Mucosa of descending colon (tissue), 3 donors: ENCODE data around the gene RIPPLY3. TPM values are rescaled to one million over a fixed set of nuclear protein-coding genes. Genes with fewer than 3 reads are reported as not detected.

ENCODE experiments used
- ATAC-seq: fragments of 200-7000 bp; cut with Tn5 transposase; one replicate; pipeline ENCODE4 v1.9.1; 2020; ENCODE audit warnings: mild to moderate bottlenecking, moderate library complexity
- DNase-seq, 3 donors: peaks; one replicate each; pipeline ENCODE4 v3.0.0-alpha.2; 2020
- H3K36me3 ChIP-seq: fragments of 200-600 bp; one replicate; pipeline ENCODE4 v1.8.0; 2021; ENCODE audit warnings: low read depth, mild to moderate bottlenecking
- H3K4me1 ChIP-seq: fragments of 200-600 bp; one replicate; pipeline ENCODE4 v1.8.0; 2021; ENCODE audit warnings: low read depth, mild to moderate bottlenecking
- H3K4me3 ChIP-seq: fragments of 200-600 bp; one replicate; pipeline ENCODE4 v1.8.0; 2021; ENCODE audit warnings: mild to moderate bottlenecking
- H3K9me3 ChIP-seq: fragments of 200-600 bp; one replicate; pipeline ENCODE4 v1.8.0; 2021; ENCODE audit warnings: mild to moderate bottlenecking
- intact Hi-C, 2 donors: fragments of 100-400 bp; cut with DNase I in 1 of 2; cut with micrococcal nuclease in 1 of 2; formaldehyde crosslinking; loops; one replicate each; pipeline versions ENCODE4 v1.11.0 to v1.11.1; 2022; cut with DNase I, micrococcal nuclease
- total RNA-seq, 3 donors: library from RNA; stranded (reverse); fragmentation: NEBNext Ultra II Directional in 2 of 3; extraction: Animal tissue kit (Norgen Biotek cat#: 25700) in 2 of 3; gene quantifications; one replicate each; pipeline versions ENCODE4 v1.2.1 to v1.2.4, GENCODE V29; 2021 to 2023
- TF ChIP-seq, protein P1 (sequence below): fragments of 200-600 bp; IDR thresholded peaks from one replicate; pipeline ENCODE4 v1.8.0; 2022; ENCODE audit warnings: antibody characterized with exemption, mild to moderate bottlenecking
- donor health status: DM: no; HTN: no; CAD: no; lungs with moderate emphysema.
- donor health status: DM: no; HTN: no; CAD: no.
- donor health status: DM: no; HTN: yes; CAD: no.

Gene RIPPLY3
- total RNA-seq, 3 donors from 2014 or later, result not detected

DNA sequence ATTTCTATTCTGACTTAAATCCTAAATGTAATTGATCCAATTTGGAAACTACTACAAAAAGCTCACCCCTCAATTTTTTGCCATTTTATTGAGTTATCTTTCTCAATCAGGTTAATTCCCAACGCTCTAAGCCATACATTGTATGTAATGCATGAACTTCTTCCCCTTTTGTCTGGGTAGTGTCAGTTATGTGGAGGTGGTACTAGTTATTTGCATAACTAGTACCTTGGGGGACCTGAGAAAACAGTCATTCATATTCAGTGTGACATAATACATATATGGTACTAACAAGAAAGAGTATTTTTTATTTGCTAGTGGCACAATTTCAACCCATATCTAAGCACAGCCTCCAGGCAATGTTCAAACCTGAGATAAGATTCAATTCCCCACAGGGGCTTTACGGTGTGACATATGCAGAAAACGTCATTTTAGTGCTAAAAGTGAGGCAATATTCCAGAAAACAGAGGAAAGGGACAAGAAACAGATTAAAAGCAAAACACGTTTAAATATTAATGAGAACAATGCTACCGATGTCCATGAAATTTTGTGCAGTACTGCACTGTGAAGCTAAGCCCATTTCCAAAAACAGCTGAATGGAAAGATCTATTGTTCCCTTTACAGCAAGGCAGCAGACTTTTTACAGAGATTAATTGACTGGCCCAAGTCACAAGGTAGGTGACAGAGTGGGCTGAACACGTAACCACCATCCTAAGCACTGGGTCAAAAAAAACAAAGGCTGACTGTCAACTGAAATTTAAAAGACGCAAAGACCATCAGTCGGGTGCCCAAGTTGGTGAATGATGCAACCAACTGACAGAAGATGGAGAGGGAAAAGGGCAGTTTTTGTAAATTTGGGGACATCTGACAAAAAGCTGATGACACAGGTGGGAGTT is 41.4 kb upstream of the RIPPLY3 start:
- no peaks in the 10 kb centered on the region for H3K36me3 ChIP-seq
- DNase-seq, result no peak
- TF ChIP-seq, protein P1, sequence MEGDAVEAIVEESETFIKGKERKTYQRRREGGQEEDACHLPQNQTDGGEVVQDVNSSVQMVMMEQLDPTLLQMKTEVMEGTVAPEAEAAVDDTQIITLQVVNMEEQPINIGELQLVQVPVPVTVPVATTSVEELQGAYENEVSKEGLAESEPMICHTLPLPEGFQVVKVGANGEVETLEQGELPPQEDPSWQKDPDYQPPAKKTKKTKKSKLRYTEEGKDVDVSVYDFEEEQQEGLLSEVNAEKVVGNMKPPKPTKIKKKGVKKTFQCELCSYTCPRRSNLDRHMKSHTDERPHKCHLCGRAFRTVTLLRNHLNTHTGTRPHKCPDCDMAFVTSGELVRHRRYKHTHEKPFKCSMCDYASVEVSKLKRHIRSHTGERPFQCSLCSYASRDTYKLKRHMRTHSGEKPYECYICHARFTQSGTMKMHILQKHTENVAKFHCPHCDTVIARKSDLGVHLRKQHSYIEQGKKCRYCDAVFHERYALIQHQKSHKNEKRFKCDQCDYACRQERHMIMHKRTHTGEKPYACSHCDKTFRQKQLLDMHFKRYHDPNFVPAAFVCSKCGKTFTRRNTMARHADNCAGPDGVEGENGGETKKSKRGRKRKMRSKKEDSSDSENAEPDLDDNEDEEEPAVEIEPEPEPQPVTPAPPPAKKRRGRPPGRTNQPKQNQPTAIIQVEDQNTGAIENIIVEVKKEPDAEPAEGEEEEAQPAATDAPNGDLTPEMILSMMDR, result no peak
- no peak overlapping the region for H3K4me3 ChIP-seq
- H3K9me3 ChIP-seq, result no peaks in the 10 kb centered on the region
- no peak for ATAC-seq
- intact Hi-C loops, result no loop called here
- peaks cover 8% of the 10 kb centered on the region for H3K4me1 ChIP-seq

DNA sequence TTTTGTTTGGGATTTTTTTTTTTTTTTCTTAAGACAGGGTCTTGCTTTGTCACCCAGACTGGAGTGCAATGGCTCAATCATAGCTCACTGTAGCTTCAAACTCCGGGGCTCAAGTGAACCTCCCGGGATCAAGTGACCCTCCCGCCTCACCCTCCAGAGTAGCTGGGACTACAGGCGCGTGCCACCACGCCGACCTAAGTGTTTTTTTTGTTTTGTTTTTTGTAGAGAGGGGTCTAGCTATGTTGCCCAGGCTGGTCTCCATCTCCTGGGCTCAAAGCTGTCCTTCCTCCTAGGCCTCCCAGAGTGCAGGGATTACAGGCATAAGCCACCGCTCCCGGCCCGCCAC is 40.8 kb upstream of the RIPPLY3 start:
- ATAC-seq, result peak; percentile 47
- TF ChIP-seq, protein P1, result no peak

DNA sequence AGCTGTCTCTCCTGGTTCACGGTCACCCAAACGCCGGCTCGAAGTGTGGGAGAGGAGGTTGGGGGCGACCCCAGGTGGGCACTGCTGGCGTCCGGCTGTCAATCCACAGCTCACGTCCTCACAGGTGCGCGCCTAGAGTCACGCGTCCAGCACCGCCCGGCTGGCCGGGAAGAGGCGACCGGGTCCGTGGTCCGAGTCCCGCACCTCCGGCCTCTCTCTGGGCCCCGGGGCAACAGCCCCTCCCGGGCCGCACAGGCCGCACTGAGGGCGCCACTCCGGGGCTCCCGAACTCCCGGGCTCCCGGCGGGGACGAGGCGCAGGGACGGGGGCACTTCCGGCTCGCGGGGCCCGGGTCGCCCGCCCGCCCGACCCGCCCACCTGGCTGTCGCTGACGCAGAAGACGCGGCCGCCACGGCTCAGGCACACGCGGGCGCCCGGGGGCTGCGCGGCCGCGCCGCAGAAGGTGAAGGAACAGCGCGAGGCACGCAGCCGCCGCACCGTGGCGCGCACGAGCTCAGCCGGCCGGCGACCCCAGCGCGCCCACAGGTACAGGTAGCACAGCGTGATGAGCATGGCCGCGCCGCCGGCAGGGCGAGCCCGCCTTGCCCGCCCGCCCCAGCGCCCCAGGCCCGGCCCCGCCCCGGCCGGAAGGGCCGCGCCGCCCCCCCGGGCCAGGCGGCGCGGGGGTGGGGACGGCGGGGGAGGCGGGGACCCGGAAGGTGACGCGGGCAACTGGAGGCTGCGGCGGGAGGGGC is 40.3 kb upstream of the RIPPLY3 start, which contains the start of gene HLCS:
Gene HLCS, minus strand, starts transcription at position 604 of the 755 bp plus-strand sequence. Its CDS starts 31 bp downstream, at position 573.
- peaks cover 8% of the 10 kb centered on the region for H3K4me1 ChIP-seq
- ATAC-seq (peak; percentile 91), DNase-seq (peak; percentile 78 to 88 (median 82))
- intact Hi-C loops, result no loop called here
- H3K36me3 ChIP-seq, result no peaks in the 10 kb centered on the region
- H3K9me3 ChIP-seq, result no peaks in the 10 kb centered on the region
- H3K4me3 ChIP-seq, result peak within 1 kb of the TSS; percentile 51
- TF ChIP-seq, protein P1, result peak; percentile 26

More for the DNA sequence above, 40.8 kb upstream of the RIPPLY3 start:
- H3K9me3 ChIP-seq, result no peaks in the 10 kb centered on the region
- intact Hi-C loops, result no loop called here
- no peaks in the 10 kb centered on the region for H3K36me3 ChIP-seq
- no peak for DNase-seq
- peaks cover 8% of the 10 kb centered on the region for H3K4me1 ChIP-seq
- H3K4me3 ChIP-seq, result peak overlapping the region; percentile 51

DNA sequence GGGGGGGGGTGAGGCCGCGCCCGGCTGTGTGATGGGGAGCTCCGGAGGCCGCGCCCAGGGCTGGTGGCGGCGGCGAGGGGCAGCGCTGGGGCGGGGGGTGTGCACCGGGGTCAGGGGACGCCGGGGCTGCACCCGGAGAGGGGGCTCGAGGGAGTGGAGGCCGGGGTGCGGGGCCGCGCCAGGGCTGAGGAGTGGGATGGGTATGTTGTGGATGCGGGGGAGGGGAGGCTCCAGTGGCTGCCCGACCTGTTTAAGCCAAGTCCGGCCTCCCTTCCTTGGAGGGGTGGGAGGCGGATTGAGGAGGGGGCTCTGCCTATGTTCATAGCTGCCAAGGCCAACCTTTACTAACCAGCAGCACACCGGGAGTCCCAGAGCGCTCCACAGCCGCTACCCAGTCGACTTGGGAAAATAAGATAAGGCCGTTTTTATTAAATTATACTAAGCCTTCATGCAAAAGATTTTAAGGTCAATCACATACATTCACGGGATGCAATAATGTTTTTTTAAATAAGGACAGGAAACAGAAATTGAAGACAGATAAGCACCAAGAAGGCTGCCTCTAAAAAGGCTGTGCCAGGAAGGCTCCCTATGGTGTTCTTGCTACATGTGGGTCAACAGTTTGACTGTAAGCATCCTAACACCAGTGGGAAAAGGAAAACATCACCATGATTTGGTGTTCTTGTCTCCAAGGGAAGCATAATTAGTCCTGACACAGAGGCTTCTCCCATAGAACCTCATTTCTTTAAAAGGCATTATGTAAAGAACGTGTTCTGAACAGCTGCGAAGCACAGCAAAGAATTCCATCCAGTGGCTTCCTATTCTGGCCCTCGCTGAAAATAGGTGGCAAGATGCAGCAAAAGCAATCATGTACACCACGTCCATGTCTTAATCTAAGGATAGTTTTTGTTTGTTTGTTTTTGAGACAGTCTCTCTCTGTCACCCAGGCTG is 39.4 kb upstream of the RIPPLY3 start:
- H3K36me3 ChIP-seq, result no peaks in the 10 kb centered on the region
- peaks cover 8% of the 10 kb centered on the region for H3K4me1 ChIP-seq
- TF ChIP-seq, protein P1, result no peak
- H3K9me3 ChIP-seq, result no peaks in the 10 kb centered on the region
- peak overlapping the region; percentile 11 for H3K4me3 ChIP-seq
- intact Hi-C loops, result no loop called here
- ATAC-seq, result peak; percentile 18
- DNase-seq, result no peak

DNA sequence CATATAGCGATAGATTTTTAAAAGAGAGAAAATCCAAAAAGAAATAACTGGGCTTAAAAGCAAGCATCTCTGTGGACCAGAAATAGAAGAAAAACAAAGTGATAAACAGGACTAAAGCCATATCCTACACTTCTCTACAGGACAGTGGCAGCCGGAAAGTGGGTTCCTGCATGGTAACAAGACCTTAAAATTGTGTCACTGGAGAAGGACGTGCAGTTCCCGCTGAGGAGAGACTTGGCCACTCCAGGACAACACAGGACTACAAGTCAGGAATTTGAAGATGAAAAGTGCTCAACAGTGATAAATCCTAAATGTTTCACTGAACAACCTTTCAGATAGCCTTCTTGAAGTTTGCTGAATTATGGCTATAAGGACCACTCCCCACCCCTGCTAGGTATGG is 38.1 kb upstream of the RIPPLY3 start:
- no peaks in the 10 kb centered on the region for H3K36me3 ChIP-seq
- ATAC-seq (no peak), DNase-seq (no peak)
- intact Hi-C loops, result no loop called here
- H3K9me3 ChIP-seq, result no peaks in the 10 kb centered on the region
- no peak overlapping the region for H3K4me3 ChIP-seq
- peaks cover 8% of the 10 kb centered on the region for H3K4me1 ChIP-seq
- TF ChIP-seq, protein P1, result no peak
